SK-N-SH (cell line): ENCODE measurements around the gene UCHL5.

Experiments
- CHD2 ChIP-seq: fragments of 150-350 bp; IDR thresholded peaks from 2 replicates; pipeline ENCODE4 v1.6.1; 2018; ENCODE audit warnings: low read length; ENCODE audit not compliant: partially characterized antibody
- EZH2phosphoT487 ChIP-seq: fragments of 200-600 bp; sonication (generic); IDR thresholded peaks from 2 replicates; pipeline ENCODE4 v1.6.1; 2017; ENCODE audit warnings: low read depth, mixed run types, mild to moderate bottlenecking, antibody characterized with exemption, moderate library complexity, borderline replicate concordance
- GATA2 ChIP-seq: sonication (generic); formaldehyde crosslinking; IDR thresholded peaks from 2 replicates; pipeline ENCODE4 v1.5.0; 2020; ENCODE audit warnings: mild to moderate bottlenecking, missing genetic modification reagents
- NFIC ChIP-seq: IDR thresholded peaks from 2 replicates; pipeline ENCODE4 v1.4.0; 2012; ENCODE audit warnings: borderline replicate concordance
- POLR2AphosphoS5 ChIP-seq: IDR thresholded peaks from 2 replicates; pipeline ENCODE4 v1.6.1; 2012; ENCODE audit warnings: low read depth, low read length
- RCOR1 ChIP-seq: fragments of 150-350 bp; IDR thresholded peaks from 2 replicates; pipeline ENCODE4 v1.6.1; 2017; ENCODE audit warnings: antibody characterized with exemption, low read length
- SIN3A ChIP-seq: IDR thresholded peaks from 2 replicates; pipeline ENCODE4 v1.6.1; 2012; ENCODE audit warnings: low read depth, mild to moderate bottlenecking, low read length, moderate library complexity, borderline replicate concordance
- TEAD4 ChIP-seq: IDR thresholded peaks from 2 replicates; pipeline ENCODE4 v1.4.0; 2012; ENCODE audit warnings: mild to moderate bottlenecking, borderline replicate concordance; ENCODE audit not compliant: insufficient read depth
- TF ChIP-seq, protein P1 (sequence below): fragments of 200-600 bp; sonication (generic); IDR thresholded peaks from 2 replicates; pipeline ENCODE4 v1.6.1; 2017; ENCODE audit warnings: antibody characterized with exemption, mild to moderate bottlenecking, moderate library complexity
- TF ChIP-seq, protein P2 (sequence below): IDR thresholded peaks from 2 replicates; pipeline ENCODE4; 2012
- TF ChIP-seq, protein P3 (sequence below): IDR thresholded peaks from 2 replicates; pipeline ENCODE4 v1.6.1; 2012; ENCODE audit warnings: mild to moderate bottlenecking, low read depth, low read length, moderate library complexity

DNA sequence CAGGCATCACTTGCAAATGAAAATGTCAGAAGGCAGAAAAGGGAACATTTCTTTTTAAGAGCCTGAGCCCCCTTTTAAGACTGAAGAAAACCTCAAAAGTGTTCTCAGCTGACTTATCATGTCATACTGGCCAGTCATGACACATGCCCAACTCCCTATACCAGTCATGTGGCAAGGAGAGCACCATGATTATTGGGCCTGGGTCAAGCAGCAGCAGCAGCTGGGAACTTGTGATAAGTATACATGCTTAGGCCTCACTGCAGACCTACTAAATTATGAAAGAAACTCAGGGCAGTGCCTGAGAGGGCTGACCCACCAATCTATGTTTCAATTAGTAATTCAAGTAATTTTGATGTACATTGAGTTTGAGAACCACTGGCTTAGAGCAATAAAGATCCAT lies 8.9 kb upstream of the UCHL5 start:
- TF ChIP-seq GATA2 (no peak), TEAD4 (no peak), SIN3A (no peak), POLR2AphosphoS5 (no peak), EZH2phosphoT487 (no peak), CHD2 (no peak), RCOR1 (no peak), NFIC (no peak)
- TF ChIP-seq, protein P1, sequence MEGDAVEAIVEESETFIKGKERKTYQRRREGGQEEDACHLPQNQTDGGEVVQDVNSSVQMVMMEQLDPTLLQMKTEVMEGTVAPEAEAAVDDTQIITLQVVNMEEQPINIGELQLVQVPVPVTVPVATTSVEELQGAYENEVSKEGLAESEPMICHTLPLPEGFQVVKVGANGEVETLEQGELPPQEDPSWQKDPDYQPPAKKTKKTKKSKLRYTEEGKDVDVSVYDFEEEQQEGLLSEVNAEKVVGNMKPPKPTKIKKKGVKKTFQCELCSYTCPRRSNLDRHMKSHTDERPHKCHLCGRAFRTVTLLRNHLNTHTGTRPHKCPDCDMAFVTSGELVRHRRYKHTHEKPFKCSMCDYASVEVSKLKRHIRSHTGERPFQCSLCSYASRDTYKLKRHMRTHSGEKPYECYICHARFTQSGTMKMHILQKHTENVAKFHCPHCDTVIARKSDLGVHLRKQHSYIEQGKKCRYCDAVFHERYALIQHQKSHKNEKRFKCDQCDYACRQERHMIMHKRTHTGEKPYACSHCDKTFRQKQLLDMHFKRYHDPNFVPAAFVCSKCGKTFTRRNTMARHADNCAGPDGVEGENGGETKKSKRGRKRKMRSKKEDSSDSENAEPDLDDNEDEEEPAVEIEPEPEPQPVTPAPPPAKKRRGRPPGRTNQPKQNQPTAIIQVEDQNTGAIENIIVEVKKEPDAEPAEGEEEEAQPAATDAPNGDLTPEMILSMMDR: no peak
- TF ChIP-seq, protein P2, sequence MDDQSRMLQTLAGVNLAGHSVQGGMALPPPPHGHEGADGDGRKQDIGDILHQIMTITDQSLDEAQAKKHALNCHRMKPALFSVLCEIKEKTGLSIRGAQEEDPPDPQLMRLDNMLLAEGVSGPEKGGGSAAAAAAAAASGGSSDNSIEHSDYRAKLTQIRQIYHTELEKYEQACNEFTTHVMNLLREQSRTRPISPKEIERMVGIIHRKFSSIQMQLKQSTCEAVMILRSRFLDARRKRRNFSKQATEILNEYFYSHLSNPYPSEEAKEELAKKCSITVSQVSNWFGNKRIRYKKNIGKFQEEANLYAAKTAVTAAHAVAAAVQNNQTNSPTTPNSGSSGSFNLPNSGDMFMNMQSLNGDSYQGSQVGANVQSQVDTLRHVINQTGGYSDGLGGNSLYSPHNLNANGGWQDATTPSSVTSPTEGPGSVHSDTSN: no peak
- TF ChIP-seq, protein P3, sequence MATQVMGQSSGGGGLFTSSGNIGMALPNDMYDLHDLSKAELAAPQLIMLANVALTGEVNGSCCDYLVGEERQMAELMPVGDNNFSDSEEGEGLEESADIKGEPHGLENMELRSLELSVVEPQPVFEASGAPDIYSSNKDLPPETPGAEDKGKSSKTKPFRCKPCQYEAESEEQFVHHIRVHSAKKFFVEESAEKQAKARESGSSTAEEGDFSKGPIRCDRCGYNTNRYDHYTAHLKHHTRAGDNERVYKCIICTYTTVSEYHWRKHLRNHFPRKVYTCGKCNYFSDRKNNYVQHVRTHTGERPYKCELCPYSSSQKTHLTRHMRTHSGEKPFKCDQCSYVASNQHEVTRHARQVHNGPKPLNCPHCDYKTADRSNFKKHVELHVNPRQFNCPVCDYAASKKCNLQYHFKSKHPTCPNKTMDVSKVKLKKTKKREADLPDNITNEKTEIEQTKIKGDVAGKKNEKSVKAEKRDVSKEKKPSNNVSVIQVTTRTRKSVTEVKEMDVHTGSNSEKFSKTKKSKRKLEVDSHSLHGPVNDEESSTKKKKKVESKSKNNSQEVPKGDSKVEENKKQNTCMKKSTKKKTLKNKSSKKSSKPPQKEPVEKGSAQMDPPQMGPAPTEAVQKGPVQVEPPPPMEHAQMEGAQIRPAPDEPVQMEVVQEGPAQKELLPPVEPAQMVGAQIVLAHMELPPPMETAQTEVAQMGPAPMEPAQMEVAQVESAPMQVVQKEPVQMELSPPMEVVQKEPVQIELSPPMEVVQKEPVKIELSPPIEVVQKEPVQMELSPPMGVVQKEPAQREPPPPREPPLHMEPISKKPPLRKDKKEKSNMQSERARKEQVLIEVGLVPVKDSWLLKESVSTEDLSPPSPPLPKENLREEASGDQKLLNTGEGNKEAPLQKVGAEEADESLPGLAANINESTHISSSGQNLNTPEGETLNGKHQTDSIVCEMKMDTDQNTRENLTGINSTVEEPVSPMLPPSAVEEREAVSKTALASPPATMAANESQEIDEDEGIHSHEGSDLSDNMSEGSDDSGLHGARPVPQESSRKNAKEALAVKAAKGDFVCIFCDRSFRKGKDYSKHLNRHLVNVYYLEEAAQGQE: no peak
